T47D (cell line): ENCODE measurements around the gene TMEM30A.
A peak's percentile ranks its signal among the peaks of the same experiment; 100 is the strongest.

Source experiments
- DNase-seq, 2 experiments: peaks; one replicate each; pipeline versions ENCODE4 v3.0.0 to v3.0.0-alpha.2; 2011 to 2012; ENCODE audit warnings: low read depth in 1 of 2, low spot score in 1 of 2
- JUND ChIP-seq: IDR thresholded peaks from 2 replicates; pipeline ENCODE4 v1.6.1; 2012; ENCODE audit warnings: low read depth
- in situ Hi-C: cut with HindIII; loops from 2 replicates; pipeline ENCODE4 v1.10.0; 2016; ENCODE audit warnings: low sequenced_read_pairs, low pct_unique_long_range_greater_than_20kb

Gene TMEM30A

DNA sequence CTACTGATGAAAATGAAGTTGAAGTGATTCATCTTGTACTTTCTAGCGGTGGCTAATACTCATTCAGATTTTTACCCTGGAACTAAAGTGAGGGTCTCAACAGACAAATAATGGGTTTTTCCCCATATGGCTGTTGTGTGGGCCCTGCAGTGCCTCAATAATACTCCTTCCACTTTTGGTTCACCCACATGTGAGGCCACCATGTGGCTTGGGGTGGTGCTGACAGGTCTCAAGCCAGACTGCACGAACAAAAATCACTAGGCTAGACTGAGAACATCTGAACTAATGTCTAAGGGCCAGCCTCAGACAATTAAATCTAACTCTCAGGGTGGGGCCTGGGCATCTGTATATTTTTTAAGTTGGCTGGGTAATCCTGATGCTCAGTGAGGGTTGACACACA lies 70.9 kb downstream of the TMEM30A start:
- no peak for TF ChIP-seq JUND
- no peak for DNase-seq
- in situ Hi-C loops: no loop called here

DNA sequence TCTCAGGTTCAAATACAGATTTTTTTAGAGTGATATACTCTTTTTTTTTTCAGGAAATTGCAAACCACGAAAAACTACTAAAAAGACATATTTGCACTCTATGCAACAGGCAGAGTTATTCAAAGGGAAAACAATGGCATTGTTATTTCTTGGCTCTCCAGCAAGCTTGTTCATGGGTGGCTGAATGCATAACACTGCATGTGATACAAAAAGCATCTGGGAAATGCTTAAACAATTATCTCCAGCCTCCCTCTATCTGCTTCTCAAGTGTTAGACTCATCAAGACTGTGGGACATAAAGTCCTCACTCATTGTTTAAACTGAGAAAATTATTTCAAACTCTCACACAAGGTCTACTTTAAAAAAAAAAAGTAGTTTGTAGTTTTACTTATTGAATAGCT lies 71.5 kb downstream of the TMEM30A start:
- no peak for DNase-seq
- TF ChIP-seq JUND: no peak
- in situ Hi-C loops: no loop called here

DNA sequence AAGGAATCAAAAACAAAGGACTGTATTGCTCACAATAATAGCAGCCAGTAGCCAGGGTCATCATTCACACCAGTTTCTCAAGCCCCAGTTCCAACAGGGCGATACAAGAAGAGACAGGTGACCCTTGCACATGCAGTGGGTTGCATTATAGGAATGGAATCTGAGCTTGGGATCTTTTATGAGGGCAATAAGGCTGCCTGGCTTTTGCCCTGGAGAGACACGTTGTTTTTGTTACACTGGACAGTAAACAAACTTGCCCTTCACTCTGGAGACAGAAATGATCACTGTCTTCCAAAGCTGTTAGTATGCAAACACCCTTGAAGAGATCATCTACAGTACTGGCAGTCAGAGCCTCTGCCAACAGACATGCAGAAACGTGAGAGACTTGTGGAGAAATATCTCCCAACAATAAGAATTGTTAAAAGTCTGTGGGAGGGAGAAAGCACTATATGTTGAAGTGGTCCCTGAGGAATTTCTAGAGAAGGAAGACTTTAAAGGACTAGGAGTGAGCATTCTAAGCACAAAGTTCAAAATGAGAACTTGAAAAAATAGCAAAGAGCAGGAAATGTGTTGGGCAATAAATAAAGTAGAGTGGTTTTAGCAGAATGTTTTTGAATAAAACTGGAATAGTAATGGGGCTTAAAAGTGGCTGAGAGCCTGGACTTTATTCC lies 72.5 kb downstream of the TMEM30A start:
- TF ChIP-seq JUND: no peak
- DNase-seq: no peak
- in situ Hi-C loops: no loop called here

DNA sequence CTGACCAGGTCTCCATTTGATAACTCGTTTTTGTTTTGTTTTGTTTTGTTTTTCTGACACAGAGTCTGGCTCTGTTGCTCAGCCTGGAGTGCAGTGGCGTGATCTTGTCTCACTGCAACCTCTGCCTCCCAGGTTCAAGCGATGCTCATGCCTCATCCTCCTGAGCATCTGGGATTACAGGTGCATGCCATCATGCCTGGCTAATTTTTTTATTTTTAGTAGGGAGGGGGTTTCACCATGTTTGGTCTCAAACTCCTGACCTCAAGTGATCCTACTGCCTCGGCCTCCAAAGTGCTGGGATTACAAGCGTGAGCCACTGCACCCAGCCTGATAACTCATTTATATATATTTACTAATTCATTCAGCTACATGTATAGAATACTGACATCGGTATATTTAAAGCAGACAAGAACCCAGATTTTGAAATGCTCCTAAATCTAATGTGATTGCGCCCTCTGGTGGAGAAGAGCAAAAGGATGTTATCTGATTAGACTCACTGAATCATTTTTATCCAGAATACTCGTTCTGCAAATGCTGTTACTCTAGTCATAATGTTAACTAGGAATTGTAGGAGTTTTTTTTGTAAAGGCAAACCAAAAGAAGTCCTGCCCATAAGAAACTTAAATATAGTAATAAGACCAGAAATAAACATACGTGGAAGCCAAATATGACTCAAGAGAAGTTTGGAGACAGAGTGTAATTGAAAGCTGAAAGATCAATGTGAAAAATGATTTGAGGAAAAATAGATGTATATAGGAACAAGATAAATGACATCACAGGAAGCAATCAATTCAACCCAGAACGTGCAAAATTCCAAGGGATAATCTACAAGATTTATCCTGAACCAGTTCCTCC lies 73.5 kb downstream of the TMEM30A start:
- no peak for TF ChIP-seq JUND
- peak in 1 of 2 experiments; percentile 73 for DNase-seq
- in situ Hi-C loops: no loop called here

DNA sequence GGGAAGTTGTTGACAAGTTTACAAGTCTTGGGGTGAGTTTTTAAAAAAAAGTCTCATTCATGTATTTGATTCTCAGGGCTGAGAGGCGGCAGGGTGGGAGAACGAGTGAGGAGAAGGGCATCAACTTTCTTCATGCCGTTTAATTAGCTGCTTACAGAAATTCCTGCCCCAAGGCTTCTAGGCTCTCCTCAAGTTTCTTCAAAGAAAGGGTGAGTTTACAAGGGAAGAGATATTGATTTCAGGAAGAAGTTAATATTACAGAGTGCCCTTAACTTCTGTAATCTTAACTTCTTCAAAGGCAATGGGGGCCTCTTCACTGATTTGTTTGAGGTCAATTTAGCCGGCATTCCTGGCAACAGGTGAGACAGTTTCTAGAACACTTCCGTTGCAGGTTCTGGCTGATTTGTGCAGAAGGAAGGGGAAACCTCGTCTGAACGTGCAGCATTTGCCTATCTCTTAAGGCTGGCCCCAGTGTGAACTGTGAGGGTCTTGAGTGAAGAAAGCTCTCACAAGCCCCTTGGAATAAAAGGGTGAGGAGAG lies 75.3 kb downstream of the TMEM30A start:
- no peak for DNase-seq
- no peak for TF ChIP-seq JUND
- in situ Hi-C loops: no loop called here

DNA sequence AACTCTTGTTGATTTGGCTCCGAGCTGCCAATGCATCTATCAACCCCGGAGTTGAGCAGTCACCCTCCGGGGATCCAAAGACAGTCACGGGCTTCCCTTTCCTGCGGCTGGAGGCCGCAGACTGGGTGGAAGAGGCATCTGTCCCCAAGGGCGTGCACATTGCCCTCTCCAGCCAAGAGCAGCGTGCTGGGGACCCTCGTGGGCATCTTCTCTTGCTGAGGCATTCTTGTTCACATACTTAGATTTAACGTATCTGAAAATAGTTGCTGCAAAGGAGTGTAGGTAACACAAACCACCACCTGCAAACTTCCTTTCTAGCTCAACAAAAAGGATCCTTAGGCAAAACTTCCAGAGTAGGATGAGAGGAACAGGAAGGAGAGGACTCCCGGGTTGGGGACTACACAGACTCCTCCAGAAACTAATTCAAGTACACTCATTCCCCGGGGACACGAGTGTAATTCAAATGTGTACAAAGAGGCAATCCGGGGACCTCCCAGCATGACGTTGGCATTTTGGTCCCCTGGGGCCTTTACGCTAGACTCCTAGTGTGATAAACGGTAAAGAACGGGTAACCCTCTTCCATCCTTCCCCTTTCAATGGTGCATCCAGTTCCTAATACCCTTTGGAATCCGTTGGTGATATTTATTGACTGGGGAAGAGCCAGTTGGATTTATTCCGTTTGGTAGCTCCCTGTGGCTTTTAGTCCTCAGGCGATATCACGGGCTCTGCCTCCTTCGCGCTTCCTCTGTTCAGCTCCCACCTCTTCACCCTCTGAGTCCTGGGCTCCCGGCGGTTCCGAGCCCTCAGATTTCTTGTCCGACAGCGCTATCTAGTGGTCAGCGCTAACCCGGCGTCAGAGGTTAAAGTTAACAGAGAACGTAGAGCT lies 76.1 kb downstream of the TMEM30A start:
- DNase-seq: peak in 1 of 2 experiments; percentile 83
- no peak for TF ChIP-seq JUND
- in situ Hi-C loops: no loop called here

DNA sequence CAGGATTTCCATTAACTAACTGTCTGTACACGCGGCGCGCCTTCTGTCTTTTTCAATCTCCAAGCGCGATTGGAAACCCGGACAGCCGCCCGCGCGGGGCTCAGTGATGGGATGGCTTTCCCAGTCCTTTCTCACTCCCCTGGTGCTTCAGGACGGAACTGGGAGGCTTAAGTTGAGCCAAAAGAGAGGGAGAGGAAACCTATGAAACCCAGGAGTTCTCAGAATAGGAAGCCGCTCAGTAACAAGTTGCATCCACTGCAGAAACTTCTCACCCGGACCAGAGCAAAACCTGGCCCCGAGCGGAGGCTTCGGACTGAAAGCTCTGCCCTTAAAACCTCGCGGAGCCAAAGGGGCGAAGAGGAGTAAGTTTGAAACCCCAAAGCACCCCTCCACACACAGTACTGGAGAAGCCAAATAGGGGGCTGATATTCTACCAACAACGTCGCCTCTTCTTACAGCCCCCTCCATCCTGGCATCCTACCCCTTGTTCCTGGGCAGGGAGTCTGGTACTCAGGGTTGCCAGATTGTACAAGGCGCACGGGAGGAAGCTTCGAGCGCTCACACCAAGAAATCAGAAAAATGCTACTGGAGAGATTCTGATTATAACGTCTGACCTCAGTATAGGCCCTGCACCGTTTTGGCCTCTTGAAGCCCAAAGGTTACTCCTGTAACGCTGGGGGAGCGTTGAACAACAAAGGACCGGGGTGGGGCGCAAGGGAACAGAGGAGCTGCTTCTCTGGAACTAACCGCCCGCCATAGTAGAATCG lies 77.8 kb downstream of the TMEM30A start:
- in situ Hi-C loops: no loop called here
- TF ChIP-seq JUND: no peak
- DNase-seq: no peak

DNA sequence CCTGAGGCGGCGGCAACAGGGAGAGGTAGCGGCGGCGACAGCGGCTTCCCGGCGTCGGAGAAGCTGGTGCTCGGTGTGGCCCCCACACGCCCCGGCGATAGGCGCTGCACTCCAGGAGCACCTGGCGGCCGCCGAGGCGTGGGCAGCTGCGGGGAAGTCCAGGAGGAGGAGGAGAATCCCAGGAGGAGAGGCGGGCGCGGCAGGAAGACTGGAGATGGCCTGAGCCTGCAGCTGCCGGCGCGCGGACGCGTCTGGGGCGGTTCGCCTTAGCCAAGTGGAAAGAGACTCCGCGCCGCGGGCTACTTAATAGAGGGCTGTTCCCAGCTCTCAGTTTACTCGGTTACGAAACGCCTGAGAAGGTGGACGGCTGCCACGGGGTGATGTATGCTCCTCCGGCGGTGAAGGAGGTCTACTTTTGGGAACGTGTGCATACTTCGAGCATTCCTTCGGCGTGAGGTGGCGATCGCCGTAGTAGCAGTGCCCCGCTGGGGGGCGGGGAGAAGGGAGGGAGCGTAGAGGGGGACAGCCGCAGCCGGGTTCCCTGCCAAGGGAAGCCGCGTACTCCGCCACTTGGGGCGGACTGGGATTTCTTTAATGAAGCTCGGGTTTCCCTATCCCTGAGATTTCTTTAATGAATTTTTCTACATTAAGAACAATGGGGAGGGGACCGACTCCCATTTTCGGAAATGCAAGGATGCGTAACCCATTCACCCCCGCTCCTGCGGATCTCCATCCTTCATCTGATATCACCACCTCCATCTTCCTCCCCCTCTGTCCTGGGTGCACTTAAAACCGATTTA lies 78.6 kb downstream of the TMEM30A start, which contains the start of gene COL12A1:
Gene COL12A1 (minus strand): TSS at position 278 of the 800 bp plus-strand sequence. CDS start 3,261 bp downstream, outside the sequence.
- in situ Hi-C loops: no loop called here
- 0 out of 2 replicates have a peak, but pooled peaks have one; percentile 12 for TF ChIP-seq JUND
- DNase-seq: peak; percentile 43 to 95

DNA sequence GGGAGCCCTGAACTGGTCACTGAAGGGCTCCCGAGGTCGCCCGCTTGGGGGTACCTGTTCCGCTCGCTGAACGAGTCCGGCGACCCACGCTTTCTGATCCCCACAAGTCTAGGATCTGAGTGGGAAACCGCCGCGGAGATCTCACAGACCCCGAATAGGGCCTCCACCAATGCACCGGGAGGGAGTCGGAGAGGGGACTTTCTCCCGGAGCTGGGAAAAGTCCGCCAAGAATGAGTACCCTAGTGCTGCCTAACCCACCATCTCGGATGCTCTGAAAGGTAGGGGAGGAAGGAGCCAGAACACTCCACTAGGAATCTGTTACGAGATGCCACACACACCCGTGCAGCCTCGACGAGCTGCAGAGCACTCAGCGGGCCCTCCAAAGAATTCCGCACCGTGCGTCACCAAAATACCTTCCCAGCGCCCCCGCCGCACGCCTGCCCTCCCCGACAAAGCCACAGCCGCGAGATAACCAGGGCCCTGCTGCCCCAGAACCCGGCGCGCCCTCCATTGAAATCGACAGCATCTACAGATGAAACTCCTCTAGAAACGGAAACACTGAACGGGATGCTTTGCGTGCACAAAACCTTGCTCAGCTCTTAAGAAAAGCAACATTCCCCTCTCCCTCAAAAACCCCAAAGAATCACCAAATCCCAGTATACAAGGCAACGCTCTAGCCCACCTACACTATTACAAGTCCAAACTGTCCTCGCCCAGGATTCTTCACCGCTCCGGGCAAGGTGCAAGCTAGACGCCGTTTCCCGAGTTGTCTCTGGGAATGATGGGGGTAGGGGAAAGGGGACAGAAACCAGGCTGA lies 79.4 kb downstream of the TMEM30A start:
- TF ChIP-seq JUND: no peak
- in situ Hi-C loops: no loop called here
- DNase-seq: no peak
